Stomach (tissue), 9 donors: ENCODE measurements around the gene ASIC4. TPM values are rescaled to one million over a fixed set of nuclear protein-coding genes. Genes with fewer than 3 reads are reported as not detected.

Source experiments
- DNase-seq, 2 donors: peaks; one replicate each; pipeline versions ENCODE4 v3.0.0 to v3.0.0-alpha.2; 2013 to 2019
- H3K27ac ChIP-seq, 5 donors: fragments of 200-600 bp in 4 of 5; sonication (generic) in 4 of 5; one replicate each; pipeline ENCODE4 v1.5.1; 2013 to 2019; ENCODE audit warnings: mild to moderate bottlenecking in 1 of 5, moderate library complexity in 1 of 5
- H3K27me3 ChIP-seq, 3 donors: fragments of 200-600 bp; sonication (generic); one replicate each; pipeline ENCODE4 v1.5.1; 2017 to 2019; ENCODE audit warnings: mixed run types in 1 of 3
- H3K36me3 ChIP-seq, 4 donors: fragments of 200-600 bp; sonication (generic); 1 replicate in 3 of 4; 2 replicates in 1 of 4; pipeline ENCODE4 v1.5.1; 2016 to 2019
- H3K4me1 ChIP-seq, 4 donors: fragments of 200-600 bp; sonication (generic); one replicate each; pipeline ENCODE4 v1.5.1; 2016 to 2019
- H3K4me3 ChIP-seq, 4 donors: fragments of 200-600 bp; sonication (generic) in 3 of 4; one replicate each; pipeline ENCODE4 v1.5.1; 2016 to 2019; ENCODE audit warnings: mild to moderate bottlenecking in 1 of 4
- H3K9me3 ChIP-seq, 4 donors: fragments of 200-600 bp; sonication (generic); one replicate each; pipeline ENCODE4 v1.5.1; 2016 to 2019
- CTCF ChIP-seq, 7 experiments: fragments of 450-650 bp in 4 of 7; fragments of 200-600 bp in 3 of 7; sonication (generic) in 3 of 7; IDR thresholded peaks; one replicate each; pipeline ENCODE4 v1.5.1; 2016 to 2019; ENCODE audit warnings: antibody characterized with exemption in 7 of 7, control low read depth in 2 of 7, mild to moderate bottlenecking in 1 of 7
- EP300 ChIP-seq: sonication (generic); formaldehyde crosslinking; IDR thresholded peaks from one replicate; pipeline ENCODE4 v1.6.1; 2017; ENCODE audit warnings: antibody characterized with exemption
- POLR2A ChIP-seq, 4 donors: fragments of 450-650 bp; IDR thresholded peaks; one replicate each; pipeline ENCODE4 v1.6.1; 2016; ENCODE audit warnings: antibody characterized with exemption in 4 of 4, control low read depth in 2 of 4, mild to moderate bottlenecking in 1 of 4, moderate library complexity in 1 of 4
- POLR2AphosphoS5 ChIP-seq, 3 donors: sonication (generic); formaldehyde crosslinking; IDR thresholded peaks; one replicate each; pipeline ENCODE4 v1.6.1; 2016; ENCODE audit warnings: antibody characterized with exemption in 3 of 3
- WGBS, 5 donors: extraction: QIAGEN DNeasy Blood & Tissue Kit in 3 of 5; methylation state at CpG; one replicate each; pipeline versions ENCODE4 v1.1.5 to v1.1.7; 2013 to 2018; 5-methylcytosine and 5-hydroxymethylcytosine counted together
- intact Hi-C: fragments of 100-400 bp; cut with DNase I; formaldehyde crosslinking; loops from one replicate; pipeline ENCODE4 v1.15.1; 2023; ENCODE audit warnings: low total_unique reads
- polyA plus RNA-seq, 3 donors: library from polyadenylated mRNA; stranded (reverse); fragments of 200-250 nt; gene quantifications; one replicate each; pipeline ENCODE4 v1.2.3, GENCODE V29; 2013
- total RNA-seq, 5 donors: library from RNA; depleted of rRNA; stranded (reverse); fragments of >200 nt; gene quantifications; one replicate each; pipeline versions ENCODE4 v1.1.0 to v1.2.3, GENCODE V29; 2014 to 2016
- donor health status: healthy with polysubstance abuse.
- donor health status: Bipolar disorder and iron deficiency.
- donor health status: healthy.

ASIC4 gene
- total and polyA plus RNA-seq, 8 donors, result 2.0 to 11.0 TPM; not detected in 6

- WGBS, 5 donors, result 72 to 84% (median 78%) methylated on average over 12 of the region's 12 CpGs
- Histone ChIP-seq H3K9me3 (no peaks in the 10 kb centered on the region), H3K36me3 (peaks cover 0 to 35% (median 5%) of the 10 kb centered on the region in 4 donors), H3K4me3 (no peak overlapping the region), H3K4me1 (peaks cover 15 to 28% (median 23%) of the 10 kb centered on the region in 4 donors), H3K27me3 (peaks cover 0 to 42% (median 27%) of the 10 kb centered on the region in 3 donors), H3K27ac (no peak overlapping the region)
- TF ChIP-seq POLR2A (IDR thresholded peaks at IDR 0.05) (no peak), CTCF (IDR thresholded peaks at IDR 0.05) (no peak), EP300 (no peak), POLR2AphosphoS5 (IDR thresholded peaks at IDR 0.05) (no peak)
- intact Hi-C loops, result no loop called here
- no peak for DNase-seq
Observed at GRCh38 chr2:219553463-219553963, 39.2 kb downstream of the ASIC4 start.

DNA sequence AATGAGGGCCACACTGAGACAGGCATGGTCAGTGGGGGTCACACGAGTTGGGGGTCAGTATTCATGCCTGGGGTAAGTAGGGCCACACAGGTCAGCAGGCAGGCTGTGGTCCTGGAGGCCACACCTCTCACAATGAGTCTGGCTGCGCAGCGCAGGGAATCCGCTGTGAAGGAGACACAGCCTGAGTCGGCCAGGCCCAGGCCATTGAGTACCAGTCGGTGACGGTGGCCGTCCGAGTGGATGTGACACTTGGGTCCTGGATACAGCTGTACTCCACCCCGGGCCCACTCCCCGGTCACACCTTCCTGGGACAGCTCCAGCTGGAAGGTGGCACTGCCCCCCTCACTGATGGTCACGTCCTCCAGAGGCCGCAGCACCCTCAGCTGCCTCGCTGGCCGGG lies 40.1 kb downstream of the ASIC4 start:
- Histone ChIP-seq H3K36me3 (peaks cover 0 to 29% (median 5%) of the 10 kb centered on the region in 4 donors), H3K27ac (no peak overlapping the region), H3K9me3 (no peaks in the 10 kb centered on the region), H3K27me3 (peaks cover 0 to 42% (median 27%) of the 10 kb centered on the region in 3 donors), H3K4me1 (peaks cover 15 to 28% (median 23%) of the 10 kb centered on the region in 4 donors), H3K4me3 (no peak overlapping the region)
- intact Hi-C loops, result no loop called here
- TF ChIP-seq CTCF (IDR thresholded peaks at IDR 0.05) (no peak), EP300 (no peak), POLR2AphosphoS5 (IDR thresholded peaks at IDR 0.05) (no peak), POLR2A (IDR thresholded peaks at IDR 0.05) (no peak)
- WGBS, 5 donors, result 90 to 95% (median 94%) methylated on average over 5 to 15 of the region's 15 CpGs
- no peak for DNase-seq

DNA sequence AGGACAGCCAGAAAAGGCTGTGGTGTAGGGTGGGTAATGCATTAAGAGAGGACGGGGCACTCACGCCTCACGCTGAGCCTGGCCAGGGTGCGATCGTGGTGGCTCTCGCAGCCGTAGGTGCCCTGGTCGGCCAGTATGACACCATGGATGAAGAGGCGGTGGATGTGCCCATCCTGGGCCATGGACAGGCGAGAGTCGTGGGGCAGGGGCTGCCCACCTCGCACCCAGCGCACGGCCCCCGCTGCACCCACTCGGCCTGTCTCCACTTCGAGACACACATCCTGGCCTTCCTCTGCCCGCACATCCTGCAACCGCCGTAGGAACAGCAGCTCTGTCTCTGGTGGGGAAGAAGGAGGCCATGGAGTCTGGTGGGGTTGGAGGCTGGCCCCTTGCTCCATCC lies 41.7 kb downstream of the ASIC4 start:
- Histone ChIP-seq H3K9me3 (no peaks in the 10 kb centered on the region), H3K27me3 (peaks cover 0 to 34% (median 23%) of the 10 kb centered on the region in 3 donors), H3K4me3 (no peak overlapping the region), H3K4me1 (peaks cover 15 to 35% (median 23%) of the 10 kb centered on the region in 4 donors), H3K27ac (no peak overlapping the region), H3K36me3 (peaks cover 0 to 23% (median 3%) of the 10 kb centered on the region in 4 donors)
- 93 to 96% (median 95%) methylated on average over 20 of the region's 20 CpGs for WGBS, 5 donors
- no peak for DNase-seq
- intact Hi-C loops, result no loop called here
- TF ChIP-seq POLR2A (IDR thresholded peaks at IDR 0.05), result no peak
- TF ChIP-seq EP300, result no peak
- no peak for TF ChIP-seq POLR2AphosphoS5 (IDR thresholded peaks at IDR 0.05)
- TF ChIP-seq CTCF (IDR thresholded peaks at IDR 0.05), result no peak

GRCh38 chr2:219556413-219556812 lies 42.1 kb downstream of the ASIC4 start:
- Histone ChIP-seq H3K4me1 (peaks cover 15 to 30% (median 21%) of the 10 kb centered on the region in 4 donors), H3K36me3 (peaks cover 0 to 23% (median 3%) of the 10 kb centered on the region in 4 donors), H3K27me3 (peaks cover 0 to 29% (median 19%) of the 10 kb centered on the region in 3 donors), H3K9me3 (no peaks in the 10 kb centered on the region), H3K4me3 (no peak overlapping the region), H3K27ac (no peak overlapping the region)
- no peak for DNase-seq
- intact Hi-C loops, result no loop called here
- TF ChIP-seq CTCF (IDR thresholded peaks at IDR 0.05), result no peak
- TF ChIP-seq POLR2AphosphoS5 (IDR thresholded peaks at IDR 0.05), result no peak
- TF ChIP-seq EP300, result no peak
- TF ChIP-seq POLR2A (IDR thresholded peaks at IDR 0.05), result no peak
- WGBS, 5 donors, result 92 to 95% (median 92%) methylated on average over 14 to 19 of the region's 19 CpGs
